Hematopoietic multipotent progenitor cell treated with erythropoietin and hydrocortisone succinate and interleukin-3 and kit ligand, for 17 days (in vitro differentiated cells): Measurements from ENCODE around the gene SDR39U1.

Experiments used
- DNase-seq: peaks from one replicate; pipeline ENCODE4 v3.0.0-alpha.2; 2015; ENCODE audit warnings: low spot score

Gene SDR39U1

DNA sequence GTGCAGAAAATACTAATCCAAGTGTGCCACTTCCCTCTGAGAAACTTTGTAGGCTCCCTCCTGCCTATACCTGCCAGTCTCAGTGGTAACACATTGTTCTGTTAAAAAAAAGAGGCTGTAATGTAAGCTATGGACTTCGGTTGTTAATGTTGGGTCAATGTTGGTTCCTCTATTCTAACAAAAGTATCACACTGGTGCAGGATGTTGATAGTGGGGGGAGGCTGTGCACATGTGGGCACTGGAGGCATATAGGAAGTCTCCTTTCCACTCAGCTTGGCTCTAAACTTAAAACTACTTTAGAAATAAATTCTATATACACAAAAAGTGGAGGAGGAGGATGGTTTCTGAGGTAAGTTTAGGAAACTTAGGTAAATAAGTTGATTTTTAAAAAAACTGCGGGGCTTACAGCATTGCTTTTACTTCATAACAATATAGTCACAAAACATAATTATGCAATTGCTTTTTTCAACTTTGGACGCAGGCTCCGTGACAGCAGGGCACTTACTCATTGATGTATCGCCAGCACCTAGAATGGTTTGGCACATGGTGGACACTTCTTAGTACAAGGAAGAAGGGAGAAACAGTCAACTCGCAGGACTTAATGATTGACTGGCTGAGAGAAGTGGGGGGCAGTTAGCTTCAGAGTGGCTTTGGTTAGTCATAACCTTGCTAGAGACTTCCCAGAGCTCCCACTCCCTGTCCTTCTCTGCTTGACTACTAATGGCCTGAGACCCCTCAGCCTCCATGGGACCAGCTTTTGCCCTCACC lies 51.7 kb downstream of the SDR39U1 start:
- DNase-seq = no peak
